LoVo (cell line): ENCODE measurements around the gene HDAC7.
"Not testable (repeated sequence)": the region's sequence is repeated elsewhere in the genome, so short reads cannot be mapped to it uniquely, and the experiment has no call there.

Experiments used
- DNase-seq: peaks from one replicate; pipeline ENCODE4 v3.0.0-alpha.2; 2016; ENCODE audit warnings: low spot score

Gene HDAC7

GRCh38 chr12:47828976-47829482 is 9.3 kb upstream of the HDAC7 start:
- DNase-seq, result peak; percentile 35

GRCh38 chr12:47828008-47828975 is 8.6 kb upstream of the HDAC7 start:
- DNase-seq, result no peak

- peak; percentile 51 for DNase-seq
Measured at GRCh38 chr12:47825173-47825639, 5.5 kb upstream of the HDAC7 start.

DNA sequence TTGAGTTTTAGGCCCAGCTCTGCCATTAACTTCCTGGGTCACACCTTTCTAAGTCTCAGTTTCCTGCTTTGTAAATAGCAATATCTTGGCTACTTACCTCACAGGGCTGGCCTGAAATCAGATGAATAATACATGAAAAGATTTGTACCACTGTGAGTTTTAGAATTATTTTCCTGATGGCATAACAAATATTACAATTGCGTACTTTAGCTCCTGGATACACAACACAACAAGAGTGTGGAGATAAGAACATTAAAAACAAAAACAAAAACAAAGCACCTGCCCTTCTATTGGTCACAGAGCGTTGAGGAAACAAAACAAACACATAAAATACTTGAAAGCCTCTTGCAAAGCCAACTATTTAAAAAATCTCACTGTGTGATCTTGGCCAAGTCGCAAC is 4.9 kb upstream of the HDAC7 start:
- DNase-seq, result no peak

DNA sequence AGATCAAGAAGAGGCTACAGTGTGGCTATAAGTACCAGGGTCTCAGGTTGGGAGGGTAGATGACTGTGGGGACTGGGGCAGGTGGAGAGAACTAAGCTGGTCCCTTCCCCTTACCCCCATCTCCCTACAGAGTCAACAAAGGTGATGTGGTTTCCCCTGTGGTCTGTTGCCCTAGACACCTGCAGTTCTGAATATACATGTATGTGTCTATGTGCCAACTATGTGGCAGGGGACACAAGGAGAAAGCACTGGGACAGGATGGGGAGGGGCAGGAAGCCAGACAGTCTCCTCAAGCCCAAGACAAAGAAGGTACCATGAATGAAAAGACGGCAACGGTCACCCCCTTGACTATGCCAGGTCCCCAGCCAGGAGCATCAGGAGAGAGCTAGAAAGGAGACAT is 4.5 kb upstream of the HDAC7 start:
- DNase-seq, result no peak

GRCh38 chr12:47823422-47824086 is 3.9 kb upstream of the HDAC7 start:
- DNase-seq, result no peak

- no peak for DNase-seq
Measured at GRCh38 chr12:47822863-47823262, 3.2 kb upstream of the HDAC7 start.

DNA sequence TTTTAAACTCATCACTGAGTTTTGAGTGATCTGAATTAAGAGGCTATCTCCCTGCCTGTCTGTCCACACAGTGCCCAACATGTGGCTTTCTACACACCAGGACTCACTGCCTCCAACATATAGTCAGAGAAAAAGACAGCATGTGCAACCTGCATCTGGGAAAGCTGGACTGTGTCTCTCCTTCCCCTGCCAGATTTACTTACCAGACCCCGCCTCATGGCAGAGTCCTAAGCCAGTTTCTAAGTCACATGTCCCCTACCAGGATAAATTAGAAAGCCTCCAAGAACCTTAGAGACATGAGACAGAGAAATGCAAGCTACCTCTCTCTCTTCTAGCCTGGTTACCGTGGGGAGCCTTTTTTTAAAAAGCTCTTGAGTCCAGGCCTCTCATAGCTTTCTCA is 2.7 kb upstream of the HDAC7 start:
- DNase-seq, result no peak

DNA sequence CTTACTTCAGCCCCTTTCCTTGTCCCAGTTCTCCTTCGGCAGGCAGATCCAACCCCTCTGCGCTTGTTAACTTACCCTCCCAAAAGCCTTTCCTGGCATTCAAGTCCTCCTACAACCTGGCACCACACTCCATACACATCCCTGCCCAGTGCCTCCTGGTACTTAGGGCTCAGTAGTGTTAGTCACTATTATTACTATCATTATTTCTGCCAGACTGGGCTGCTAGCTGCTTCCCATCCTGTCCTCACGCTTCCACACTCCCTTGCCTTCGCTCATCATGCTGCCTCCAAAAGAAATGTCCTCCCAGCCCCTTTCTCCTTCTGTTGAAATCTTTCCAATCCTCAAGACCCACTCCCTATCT is 1.6 kb upstream of the HDAC7 start:
- no peak for DNase-seq

GRCh38 chr12:47820631-47821345 is 1.1 kb upstream of the HDAC7 start:
- peak; percentile 90 for DNase-seq

GRCh38 chr12:47819138-47819895 is 386 bp downstream of the HDAC7 start:
- peak; percentile 59 for DNase-seq

DNA sequence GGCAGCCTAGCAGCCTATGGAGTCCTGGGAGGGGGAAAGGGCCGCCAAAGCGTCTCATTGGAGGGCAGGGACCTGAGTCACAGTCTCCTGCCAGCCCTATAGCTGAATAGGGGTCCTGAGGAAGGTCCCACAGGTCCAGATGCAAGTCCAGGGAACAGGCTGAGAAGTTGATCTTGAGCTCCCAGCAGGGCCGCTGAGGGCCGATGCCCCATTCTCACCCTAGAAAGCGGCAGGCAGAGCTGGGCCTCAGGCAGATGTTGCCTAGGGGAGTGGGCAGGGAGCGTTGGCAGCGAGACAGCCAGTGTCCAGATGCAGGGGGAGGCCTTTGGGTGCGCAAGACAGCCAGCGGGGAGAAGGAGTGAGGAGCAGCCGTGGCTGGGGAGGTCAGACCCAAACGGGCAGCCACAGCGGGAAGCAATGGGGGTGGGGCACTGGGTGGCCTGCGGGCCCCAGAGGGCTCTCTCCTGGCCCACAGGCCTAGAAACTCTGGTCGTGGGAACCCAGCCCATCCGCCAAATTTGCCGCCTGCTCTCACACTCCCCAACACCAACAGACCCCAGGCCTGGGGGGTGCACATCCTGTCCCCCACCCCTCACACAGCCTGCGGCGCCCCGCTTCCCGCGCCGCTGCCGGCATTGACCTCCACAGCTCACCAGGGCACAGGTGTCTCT is 1.1 kb downstream of the HDAC7 start:
- no peak for DNase-seq

GRCh38 chr12:47818007-47818376 is 1.7 kb downstream of the HDAC7 start:
- DNase-seq, result no peak

GRCh38 chr12:47817272-47818006 is 2.3 kb downstream of the HDAC7 start:
- no peak for DNase-seq

GRCh38 chr12:47816403-47817271 is 3.1 kb downstream of the HDAC7 start:
- DNase-seq, result no peak

GRCh38 chr12:47815447-47815846 is 4.3 kb downstream of the HDAC7 start:
- DNase-seq, result not testable (repeated sequence)

GRCh38 chr12:47814539-47815170 is 5.0 kb downstream of the HDAC7 start:
- DNase-seq, result no peak

DNA sequence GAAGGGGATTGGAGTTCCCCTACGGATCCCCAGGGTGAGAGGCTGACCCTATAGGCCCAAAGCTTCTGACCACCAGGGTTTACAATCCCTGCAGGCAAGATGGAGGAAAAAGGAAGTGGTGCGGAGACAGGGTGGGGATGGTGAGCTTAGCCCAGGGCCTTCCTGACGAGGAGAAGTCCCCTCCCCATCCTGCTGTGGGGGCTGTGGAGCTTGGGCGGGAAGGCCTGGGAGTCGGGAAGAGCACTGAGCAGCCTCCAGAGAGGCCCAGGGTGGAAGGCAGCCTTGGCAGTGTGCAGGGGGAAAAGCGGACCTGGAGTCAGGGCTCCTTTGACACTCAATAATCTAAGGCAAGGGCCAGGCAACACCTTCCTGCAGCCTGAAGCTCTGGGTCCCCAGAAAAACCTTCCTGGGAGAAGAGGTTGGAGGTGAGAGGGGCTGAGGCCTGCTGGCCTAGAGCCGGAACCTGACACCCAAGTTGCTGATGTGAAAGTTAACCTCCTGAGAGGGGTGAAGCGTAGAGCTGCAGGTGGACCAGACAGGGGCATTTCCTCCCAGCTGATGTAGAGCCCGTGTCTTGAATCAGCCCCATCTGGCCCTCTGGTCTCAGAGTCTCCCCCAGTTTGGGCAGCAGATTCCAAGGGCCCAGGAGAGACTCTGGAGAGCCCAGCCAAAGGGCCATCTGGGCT is 6.0 kb downstream of the HDAC7 start:
- no peak for DNase-seq
